Mucosa of rectum (tissue), 2 donors: ENCODE results near the gene REC8.
A peak's percentile ranks its signal among the peaks of the same experiment; 100 is the strongest.
"Not testable (repeated sequence)": the region's sequence is repeated elsewhere in the genome, so short reads cannot be mapped to it uniquely, and the experiment has no call there.

Experiments used
- H3K27ac ChIP-seq, 2 donors: one replicate each; pipeline ENCODE4 v1.7.0; 2013; ENCODE audit warnings: inconsistent platforms in 2 of 2, low read depth in 2 of 2, low read length in 2 of 2
- H3K27me3 ChIP-seq, 2 donors: one replicate each; pipeline ENCODE4 v1.7.0; 2013; ENCODE audit warnings: low read length in 2 of 2; ENCODE audit not compliant: control insufficient read depth in 2 of 2, insufficient read depth in 2 of 2
- H3K36me3 ChIP-seq, 2 donors: one replicate each; pipeline ENCODE4 v1.7.0; 2013; ENCODE audit warnings: low read length in 2 of 2; ENCODE audit not compliant: control insufficient read depth in 2 of 2, insufficient read depth in 2 of 2
- H3K4me1 ChIP-seq, 2 donors: one replicate each; pipeline ENCODE4 v1.7.0; 2013; ENCODE audit warnings: low read length in 2 of 2, mild to moderate bottlenecking in 1 of 2; ENCODE audit not compliant: control insufficient read depth in 2 of 2, insufficient read depth in 2 of 2
- H3K4me3 ChIP-seq, 2 donors: one replicate each; pipeline ENCODE4 v1.7.0; 2013; ENCODE audit warnings: low read length in 2 of 2
- H3K9ac ChIP-seq, 2 donors: one replicate each; pipeline ENCODE4 v1.7.0; 2013; ENCODE audit warnings: low read length in 2 of 2, low read depth in 1 of 2, mild to moderate bottlenecking in 1 of 2
- H3K9me3 ChIP-seq, 2 donors: one replicate each; pipeline ENCODE4 v1.7.0; 2013; ENCODE audit warnings: low read length in 2 of 2; ENCODE audit not compliant: control insufficient read depth in 2 of 2
- donor health status: healthy.
- donor health status: Normal muscosa, but diverticular disease.

Gene REC8

DNA sequence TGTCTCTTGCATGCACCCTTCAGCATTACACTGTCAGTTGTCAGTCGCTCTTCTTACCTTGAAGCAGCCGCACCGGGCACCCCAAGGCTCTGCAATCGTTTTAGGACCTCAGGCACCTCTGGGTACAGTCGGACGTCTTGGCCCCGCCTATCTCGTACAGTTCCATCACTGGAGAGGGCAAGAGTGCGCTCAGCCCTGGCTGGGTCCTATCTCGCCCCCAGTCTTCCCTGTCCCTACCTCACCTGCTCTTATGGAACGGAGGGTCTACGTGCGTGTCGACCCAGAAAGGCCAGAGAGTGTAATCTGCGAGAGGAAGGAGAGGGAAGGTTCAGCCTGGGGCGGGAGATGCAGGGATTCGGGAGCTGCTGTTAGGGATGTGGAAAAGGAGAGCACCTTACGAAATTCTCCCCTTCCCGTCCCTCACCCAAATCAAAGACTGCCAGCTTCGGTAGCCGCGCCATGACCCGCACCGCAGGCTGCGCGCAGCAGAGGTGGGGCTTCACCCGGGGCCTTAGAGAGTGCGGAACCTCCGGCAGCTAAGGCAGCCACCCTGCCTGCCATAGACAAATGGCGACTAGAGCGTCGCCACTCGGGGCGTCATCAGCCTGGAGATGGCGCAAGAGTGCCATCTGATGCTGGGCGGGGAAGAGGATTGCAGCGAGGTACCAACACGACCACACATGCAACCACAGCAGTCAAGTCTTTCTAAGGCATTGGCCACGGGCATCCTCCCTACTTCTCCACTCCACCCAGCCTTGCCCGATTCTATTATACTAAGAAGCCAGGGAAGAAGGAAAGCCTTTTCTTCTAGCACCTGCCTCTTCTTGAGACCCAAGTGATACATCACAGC is 43.8 kb downstream of the REC8 start, which contains the start of gene MDP1:
MDP1 (minus strand) TSS at position 572 of the 850 bp plus-strand sequence; CDS start at position 461, 111 bp downstream.
- Histone ChIP-seq H3K9ac (peak within 1 kb of the TSS; percentile 78 to 96), H3K27me3 (no peaks in the 10 kb centered on the region), H3K36me3 (peaks cover 13% of the 10 kb centered on the region in 2 donors), H3K4me1 (peaks cover 6 to 12% of the 10 kb centered on the region in 2 donors), H3K9me3 (no peaks in the 10 kb centered on the region), H3K4me3 (peak within 1 kb of the TSS; percentile 84 to 99), H3K27ac (peak within 1 kb of the TSS; percentile 84 to 97)

DNA sequence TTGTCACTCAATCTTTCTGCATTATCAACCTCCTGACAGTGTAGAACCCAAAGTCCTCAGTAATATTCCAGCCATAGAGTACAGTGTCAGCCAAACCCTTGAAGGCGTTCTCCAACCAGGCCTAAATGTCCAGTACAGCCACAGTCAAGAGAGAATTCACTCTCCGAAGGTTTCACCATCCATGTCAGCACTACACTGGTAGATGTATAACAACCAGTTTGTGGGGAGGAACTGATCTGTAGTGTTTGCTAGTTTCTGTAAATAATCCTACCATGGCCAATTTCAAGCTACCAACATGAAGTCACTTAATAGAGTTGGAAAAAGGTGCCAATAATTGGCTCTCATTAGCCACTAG is 44.4 kb downstream of the REC8 start:
- Histone ChIP-seq H3K9ac (peak overlapping the region in 1 of 2 donors; percentile 78), H3K4me3 (peak overlapping the region; percentile 84 to 99)

GRCh38 chr14:24216876-24217275 is 45.0 kb downstream of the REC8 start:
- H3K9ac ChIP-seq, H3K36me3 ChIP-seq, H3K4me3 ChIP-seq, H3K27ac ChIP-seq, H3K27me3 ChIP-seq, H3K9me3 ChIP-seq: not testable (repeated sequence)
- H3K4me1 ChIP-seq, result peaks cover 6 to 12% of the 10 kb centered on the region in 2 donors

More for the DNA sequence above, 44.4 kb downstream of the REC8 start:
- peaks cover 6 to 12% of the 10 kb centered on the region in 2 donors for H3K4me1 ChIP-seq
- H3K27me3 ChIP-seq, result no peaks in the 10 kb centered on the region
- H3K27ac ChIP-seq, result peak overlapping the region in 1 of 2 donors; percentile 97
- peaks cover 10 to 11% of the 10 kb centered on the region in 2 donors for H3K36me3 ChIP-seq
- no peaks in the 10 kb centered on the region for H3K9me3 ChIP-seq

DNA sequence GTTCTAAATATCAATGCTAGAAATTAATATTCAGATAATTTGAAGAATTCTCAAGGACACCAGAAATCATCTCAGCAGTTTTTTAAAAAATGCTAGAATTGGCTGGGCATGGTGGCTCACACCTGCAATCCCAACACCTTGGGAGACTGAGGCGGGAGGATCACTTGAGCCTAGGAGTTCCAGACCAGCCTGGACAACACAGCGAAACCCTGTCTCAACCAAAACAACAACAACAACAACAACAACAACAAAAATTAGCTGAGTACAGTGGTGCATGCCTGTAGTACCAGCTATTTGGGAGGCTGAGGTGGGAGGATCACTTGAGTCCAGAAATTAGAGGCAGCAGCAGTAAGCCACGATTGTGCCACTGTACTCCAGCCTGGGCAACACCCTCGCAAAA is 47.2 kb downstream of the REC8 start:
- H3K9me3 ChIP-seq, result no peaks in the 10 kb centered on the region
- no peak overlapping the region for H3K9ac ChIP-seq
- H3K36me3 ChIP-seq, result peaks cover 7 to 8% of the 10 kb centered on the region in 2 donors
- H3K4me3 ChIP-seq, result no peak overlapping the region
- no peaks in the 10 kb centered on the region for H3K27me3 ChIP-seq
- H3K4me1 ChIP-seq, result peaks cover 0 to 4% of the 10 kb centered on the region in 2 donors
- H3K27ac ChIP-seq, result no peak overlapping the region

DNA sequence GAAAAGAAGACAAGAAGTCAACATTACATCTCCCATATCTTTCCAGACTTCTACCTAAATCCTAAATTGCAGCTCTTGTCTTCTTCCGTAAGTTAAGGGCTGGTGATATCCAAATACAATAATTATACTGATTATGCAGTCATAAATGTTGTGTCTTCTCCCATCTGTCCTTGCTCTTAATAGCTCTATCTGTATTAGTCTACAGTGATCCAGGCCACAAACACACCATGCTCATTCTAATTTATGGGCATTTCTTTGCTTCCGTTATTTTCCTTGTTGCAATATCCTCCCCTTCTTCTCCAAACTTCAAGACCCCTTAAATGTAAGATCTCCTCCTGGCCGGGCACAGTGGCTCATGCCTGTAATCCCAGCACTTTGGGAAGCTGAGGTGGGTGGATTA is 47.6 kb downstream of the REC8 start:
- Histone ChIP-seq H3K36me3 (peaks cover 5 to 7% of the 10 kb centered on the region in 2 donors), H3K4me3 (no peak overlapping the region), H3K27me3 (no peaks in the 10 kb centered on the region), H3K9me3 (no peaks in the 10 kb centered on the region), H3K9ac (no peak overlapping the region), H3K4me1 (peaks cover 0 to 4% of the 10 kb centered on the region in 2 donors), H3K27ac (no peak overlapping the region)

GRCh38 chr14:24222987-24223386 is 51.1 kb downstream of the REC8 start:
- H3K9me3 ChIP-seq, result not testable (repeated sequence)

GRCh38 chr14:24224618-24225071 is 52.8 kb downstream of the REC8 start:
- no peaks in the 10 kb centered on the region for H3K4me1 ChIP-seq
- no peak overlapping the region for H3K27ac ChIP-seq
- no peak overlapping the region for H3K9ac ChIP-seq
- no peaks in the 10 kb centered on the region for H3K9me3 ChIP-seq
- no peak overlapping the region for H3K4me3 ChIP-seq
- peaks cover 0 to 10% of the 10 kb centered on the region in 2 donors for H3K36me3 ChIP-seq
- no peaks in the 10 kb centered on the region for H3K27me3 ChIP-seq

More at GRCh38 chr14:24222987-24223386, 51.1 kb downstream of the REC8 start:
- not testable (repeated sequence) for H3K4me3 ChIP-seq, H3K9ac ChIP-seq, H3K4me1 ChIP-seq, H3K27ac ChIP-seq, H3K27me3 ChIP-seq
- peaks cover 3 to 11% of the 10 kb centered on the region in 2 donors for H3K36me3 ChIP-seq

DNA sequence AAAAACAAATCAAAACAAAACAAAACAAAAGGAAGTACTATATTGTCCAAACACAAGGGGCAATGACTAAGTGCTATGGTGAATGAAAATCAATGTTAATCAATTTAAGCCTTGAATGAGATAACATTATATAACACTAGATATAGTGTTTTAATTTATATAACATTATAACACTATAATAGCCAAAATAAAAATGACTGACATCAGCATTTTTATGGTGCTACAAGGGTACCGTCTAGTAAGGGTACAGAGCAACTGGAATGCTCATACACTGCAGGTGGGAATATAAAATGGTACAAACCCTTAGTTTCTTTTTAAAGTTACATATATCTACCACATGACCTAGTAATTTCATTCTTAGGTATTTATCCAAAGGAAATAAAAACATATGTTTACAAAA is 54.6 kb downstream of the REC8 start:
- Histone ChIP-seq H3K9me3 (no peaks in the 10 kb centered on the region), H3K4me3 (no peak overlapping the region), H3K27ac (no peak overlapping the region), H3K9ac (no peak overlapping the region), H3K4me1 (peaks cover 4 to 7% of the 10 kb centered on the region in 2 donors), H3K36me3 (peaks cover 0 to 10% of the 10 kb centered on the region in 2 donors), H3K27me3 (no peaks in the 10 kb centered on the region)

GRCh38 chr14:24228902-24229301 is 57.0 kb downstream of the REC8 start:
- no peaks in the 10 kb centered on the region for H3K27me3 ChIP-seq
- no peak overlapping the region for H3K9ac ChIP-seq
- H3K4me3 ChIP-seq, result no peak overlapping the region
- peaks cover 0 to 10% of the 10 kb centered on the region in 2 donors for H3K36me3 ChIP-seq
- H3K4me1 ChIP-seq, result peaks cover 16 to 19% of the 10 kb centered on the region in 2 donors
- H3K27ac ChIP-seq, result no peak overlapping the region
- no peaks in the 10 kb centered on the region for H3K9me3 ChIP-seq
